GM18861 (cell line): ENCODE results near the gene NOL4L.
"Not testable (repeated sequence)": the region's sequence is repeated elsewhere in the genome, so short reads cannot be mapped to it uniquely, and the experiment has no call there.

Experiments
- ATAC-seq: cut with Tn5 transposase; IDR thresholded peaks from one replicate; pipeline ENCODE4 v1.9.1; 2021; ENCODE audit not compliant: unreplicated experiment

The NOL4L gene

DNA sequence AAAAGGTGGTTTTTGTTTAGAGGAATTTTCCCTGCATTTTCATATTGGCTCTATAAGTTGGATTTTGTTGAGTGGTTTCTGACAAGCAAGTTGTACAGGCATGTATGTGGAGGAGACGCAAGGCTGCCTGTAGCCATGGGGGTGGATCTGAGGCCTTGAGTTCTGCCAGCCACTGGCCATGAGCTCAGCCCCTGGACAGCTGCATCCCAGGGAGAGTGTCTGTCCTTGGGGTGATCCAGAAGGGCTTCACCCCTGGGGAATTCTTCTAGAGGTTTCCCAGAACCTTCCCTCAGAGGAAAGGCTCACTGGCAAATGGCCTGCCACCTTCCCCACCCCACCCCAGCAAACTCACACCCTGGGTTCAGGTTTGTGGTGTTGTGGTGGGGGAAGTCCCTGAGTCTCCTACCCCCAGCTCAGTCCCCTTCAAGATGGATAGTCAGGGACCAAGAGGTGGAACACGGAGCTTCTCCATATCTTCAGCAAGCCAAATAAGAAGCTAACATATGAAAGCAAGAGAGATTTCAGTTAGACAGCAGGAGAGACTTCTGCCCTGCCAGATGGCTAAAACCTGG lies 11.6 kb upstream of the NOL4L start:
- ATAC-seq, result no peak

DNA sequence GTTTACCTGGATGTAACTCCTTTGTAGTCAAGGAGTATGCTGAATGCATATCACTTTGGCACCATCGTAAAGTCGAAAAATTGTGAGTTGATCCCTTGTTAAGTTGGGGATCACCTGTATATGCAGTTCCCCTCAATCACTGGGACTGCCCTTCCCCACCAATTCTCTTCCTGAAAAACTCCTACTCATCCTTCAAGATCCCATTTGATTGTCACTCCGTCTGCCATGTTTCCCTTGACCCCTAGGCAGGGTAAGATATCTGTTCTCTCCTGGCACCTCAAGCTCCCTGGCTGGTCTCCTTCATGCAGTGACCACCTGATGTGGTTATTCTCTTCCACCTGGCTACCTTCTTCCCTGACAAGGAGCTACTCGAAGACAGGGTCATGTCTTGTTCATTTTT lies 10.0 kb upstream of the NOL4L start:
- no peak for ATAC-seq

DNA sequence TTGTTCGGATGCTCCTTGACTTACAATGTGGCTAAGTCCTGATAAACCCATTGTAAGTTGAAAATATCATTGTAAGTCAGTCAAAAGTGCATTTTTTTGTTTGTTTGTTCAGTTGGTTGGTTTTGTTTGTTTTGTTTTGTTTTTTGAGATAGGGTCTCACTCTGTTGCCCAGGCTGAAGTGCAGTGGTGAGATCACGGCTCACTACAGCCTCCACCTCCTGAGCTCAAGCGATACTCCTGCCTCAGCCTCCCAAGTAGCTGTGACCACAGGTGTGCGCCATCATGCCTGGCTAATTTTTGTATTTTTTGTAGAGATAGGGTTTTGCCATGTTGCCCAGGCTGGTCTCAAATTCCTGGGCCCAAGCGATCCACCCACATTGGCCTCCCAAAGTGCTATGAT lies 9.5 kb upstream of the NOL4L start:
- ATAC-seq, result not testable (repeated sequence)

DNA sequence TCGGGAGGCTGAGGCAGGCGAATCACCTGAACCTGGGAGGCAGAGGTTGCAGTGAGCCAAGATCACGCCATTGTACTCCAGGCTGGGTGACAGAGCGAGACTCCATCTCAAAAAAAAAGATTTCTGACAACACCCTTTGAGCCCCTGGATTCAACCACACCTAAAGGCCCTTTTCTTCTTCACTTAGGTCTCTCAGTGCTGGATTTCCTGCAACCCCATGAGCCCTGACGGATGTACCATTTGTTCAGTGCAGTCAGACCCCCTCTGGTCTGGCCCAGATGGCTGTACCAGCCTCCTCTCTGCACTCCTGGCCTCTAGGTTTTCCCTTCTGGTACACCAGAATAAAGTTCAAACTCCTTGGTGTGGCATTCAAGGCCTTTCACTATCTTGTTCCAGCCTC lies 9.1 kb upstream of the NOL4L start:
- no peak for ATAC-seq

- not testable (repeated sequence) for ATAC-seq
Observed at GRCh38 chr20:32592616-32593015, 7.5 kb upstream of the NOL4L start.

- ATAC-seq, result no peak
Observed at GRCh38 chr20:32592022-32592421, 6.9 kb upstream of the NOL4L start.

- ATAC-seq, result no peak
Observed at GRCh38 chr20:32589769-32590168, 4.6 kb upstream of the NOL4L start.

GRCh38 chr20:32589256-32589655 lies 4.1 kb upstream of the NOL4L start:
- no peak for ATAC-seq

DNA sequence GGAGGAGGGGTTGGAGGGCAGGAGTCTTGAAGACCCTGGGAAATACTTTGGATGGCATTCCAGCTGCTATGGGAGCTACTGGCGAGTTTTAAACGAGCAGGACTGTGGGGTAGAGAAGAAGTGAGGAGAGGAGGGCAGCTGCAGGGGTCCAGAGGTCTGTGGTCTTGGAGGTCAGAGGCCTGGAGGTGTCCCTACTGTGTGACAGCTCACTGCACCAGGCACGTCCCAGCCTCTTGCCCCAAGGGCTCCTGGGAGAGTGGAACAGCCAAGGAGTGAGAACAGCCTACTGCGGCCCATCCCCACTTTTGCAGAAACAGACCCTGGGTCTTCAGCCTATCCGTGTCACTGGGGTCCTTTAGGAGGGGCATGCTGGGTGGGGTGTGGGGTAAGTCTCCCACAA lies 2.9 kb upstream of the NOL4L start:
- no peak for ATAC-seq

- no peak for ATAC-seq
Observed at GRCh38 chr20:32586291-32586690, 1.2 kb upstream of the NOL4L start.

DNA sequence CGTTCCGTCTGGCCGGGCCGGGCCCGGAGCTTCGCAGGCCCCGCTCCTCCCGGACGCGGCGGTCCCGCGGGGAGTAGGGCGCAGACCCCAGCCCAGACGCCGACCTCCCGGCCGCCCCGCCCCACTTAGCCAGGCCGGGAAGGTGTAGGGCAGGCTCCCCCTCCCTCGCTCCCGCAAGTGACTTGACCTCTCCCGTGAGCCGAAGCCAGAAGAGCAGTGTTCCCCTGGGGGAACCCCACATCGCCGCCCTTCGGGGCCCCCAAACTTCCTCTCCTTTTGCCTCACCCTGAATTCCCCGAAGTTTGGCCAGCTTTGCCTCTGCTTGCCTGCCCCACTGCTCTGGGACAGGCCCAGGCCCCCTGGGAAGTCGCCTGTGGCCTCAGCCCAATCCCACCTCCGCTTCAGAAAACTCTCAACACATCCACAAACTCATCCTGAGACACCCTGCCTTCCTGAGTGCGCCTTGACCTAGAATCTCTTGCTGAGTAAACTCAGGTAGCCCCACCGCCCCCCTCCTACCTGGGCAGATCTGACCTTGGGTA lies 524 bp upstream of the NOL4L start:
- ATAC-seq, result no peak

GRCh38 chr20:32583581-32584070 lies 1.5 kb downstream of the NOL4L start:
- ATAC-seq, result no peak

GRCh38 chr20:32582659-32583580 lies 2.2 kb downstream of the NOL4L start:
- ATAC-seq, result no peak

DNA sequence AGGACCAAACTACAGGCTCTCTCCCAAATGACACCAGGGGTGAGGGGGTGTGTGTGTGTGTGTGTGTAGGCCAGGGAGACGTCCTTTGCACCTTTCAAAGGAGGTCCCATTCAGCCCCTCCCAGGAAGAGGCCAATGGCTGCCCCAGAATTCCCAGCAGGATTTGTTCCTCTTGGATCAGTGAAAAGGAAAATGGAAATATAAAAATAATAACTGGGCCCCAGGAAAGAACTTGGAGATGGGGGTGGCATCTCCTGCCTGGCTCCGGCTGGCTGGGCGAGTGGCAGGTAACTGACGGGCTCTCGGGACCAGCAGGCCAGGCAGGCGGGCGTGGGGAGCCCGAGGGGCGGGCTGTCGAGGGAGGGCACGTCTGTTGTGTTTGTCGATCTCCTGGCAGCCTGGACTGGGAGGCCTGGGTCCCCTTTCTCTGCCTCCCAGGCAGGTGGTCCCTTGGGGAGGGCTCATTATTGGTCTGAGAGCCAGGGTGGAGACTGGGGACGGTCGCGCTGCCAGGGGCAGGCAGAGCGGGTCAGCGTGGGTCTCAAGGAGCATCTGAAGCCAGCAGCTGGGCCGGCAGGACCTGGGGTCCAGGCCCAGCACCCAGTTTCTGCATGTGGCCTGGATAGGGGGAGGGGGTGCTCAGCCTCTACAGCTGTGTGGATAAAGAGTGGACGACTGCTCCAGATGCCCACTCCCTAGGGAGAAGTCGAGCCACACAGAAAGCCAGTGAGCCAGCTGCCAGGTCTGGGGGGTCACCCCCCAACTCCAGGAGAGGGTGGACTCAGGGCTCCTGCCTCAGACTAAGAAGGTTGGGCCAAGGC lies 3.1 kb downstream of the NOL4L start:
- ATAC-seq, result no peak

GRCh38 chr20:32580970-32581838 lies 3.9 kb downstream of the NOL4L start:
- ATAC-seq, result no peak

DNA sequence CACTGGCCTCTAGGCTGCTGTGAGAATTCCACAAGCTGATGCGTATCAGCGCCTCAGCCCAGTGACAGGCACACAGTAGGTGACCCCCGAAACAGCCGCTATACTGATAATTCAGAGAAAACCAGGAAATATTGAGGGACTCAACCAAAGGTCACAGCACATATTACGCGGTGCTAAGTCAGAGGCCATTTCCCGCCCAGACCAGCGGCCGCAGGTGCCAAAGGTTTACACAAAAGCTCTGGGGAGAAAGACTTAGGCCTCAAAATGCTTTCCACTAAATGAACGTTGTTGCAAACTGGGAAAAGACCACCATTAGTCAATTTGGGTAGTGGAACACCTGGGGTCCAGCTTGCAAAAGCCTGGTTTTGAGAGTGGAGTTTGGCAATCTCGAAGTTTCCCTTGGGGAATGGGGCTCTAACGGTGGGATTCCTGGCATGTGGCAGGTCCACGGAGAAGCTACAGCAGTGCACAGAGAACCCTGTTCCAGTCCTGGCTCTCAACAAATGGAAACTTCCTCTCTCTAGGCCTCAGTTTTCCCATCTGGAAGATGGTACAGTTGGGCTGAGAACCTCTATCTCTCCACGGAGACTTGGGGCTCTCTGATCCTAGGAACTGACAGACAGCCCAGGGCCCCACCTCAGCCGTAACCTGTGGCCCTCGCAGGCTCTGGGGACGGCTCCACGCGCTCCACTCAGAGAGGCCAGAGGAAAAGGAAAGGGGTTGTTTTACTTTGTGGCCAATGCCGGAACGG lies 4.7 kb downstream of the NOL4L start:
- ATAC-seq, result no peak

DNA sequence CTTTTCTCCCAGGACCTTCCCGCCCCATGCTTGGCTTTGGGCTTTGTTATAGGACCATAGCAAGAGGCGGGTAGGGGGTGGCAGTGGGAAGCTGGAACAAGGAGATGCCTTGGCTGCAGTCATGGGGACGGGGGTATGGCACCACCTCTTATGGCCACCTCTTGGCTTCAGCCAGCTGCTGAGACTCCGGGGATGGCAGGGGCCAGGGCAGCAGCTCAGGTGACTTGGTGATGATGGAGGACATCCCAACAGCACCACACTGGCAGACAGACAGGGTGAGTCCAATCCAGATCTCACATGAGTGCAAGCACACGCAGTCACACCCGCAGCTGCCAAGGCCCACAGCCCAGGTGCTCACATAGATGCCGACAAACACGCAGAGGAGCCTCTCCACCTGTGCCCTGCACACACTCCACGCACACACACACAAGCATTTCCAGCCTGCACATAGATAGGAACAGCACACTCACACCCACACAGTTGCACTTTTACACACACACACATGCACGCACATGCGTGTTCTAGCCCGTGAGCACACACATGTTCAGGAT lies 6.2 kb downstream of the NOL4L start:
- ATAC-seq, result no peak

DNA sequence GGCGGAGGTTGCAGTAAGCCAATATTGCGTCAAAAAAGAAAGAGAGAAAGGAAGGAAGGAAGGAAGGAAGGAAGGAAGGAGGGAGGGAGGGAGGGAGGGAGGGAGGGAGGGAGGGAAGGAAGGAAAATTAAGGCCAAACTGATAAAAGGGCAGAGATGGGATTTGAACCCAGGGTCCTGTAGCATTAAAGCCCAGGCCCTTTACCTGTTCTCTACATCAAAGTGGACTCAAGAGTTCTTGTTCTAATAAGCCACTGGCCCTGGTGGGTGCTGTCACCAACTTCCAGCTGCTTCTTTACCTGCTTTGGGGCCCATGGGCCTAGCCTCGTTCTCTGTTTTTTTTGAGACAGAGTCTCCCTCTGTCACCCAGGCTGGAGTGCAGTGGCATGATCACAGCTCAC lies 7.1 kb downstream of the NOL4L start:
- ATAC-seq, result not testable (repeated sequence)

GRCh38 chr20:32577657-32578056 lies 7.5 kb downstream of the NOL4L start:
- ATAC-seq, result no peak
